GM19328 (cell line): ENCODE results near the gene LRP5.

ENCODE experiments used
- ATAC-seq: cut with Tn5 transposase; IDR thresholded peaks from one replicate; pipeline ENCODE4 v1.9.1; 2021; ENCODE audit warnings: mild to moderate bottlenecking, moderate library complexity; ENCODE audit not compliant: unreplicated experiment

The LRP5 gene

GRCh38 chr11:68308068-68308467 is 4.3 kb upstream of the LRP5 start:
- ATAC-seq = no peak

- no peak for ATAC-seq
These were observed 2.7 kb upstream of the LRP5 start for GRCh38 chr11:68309621-68310185.

GRCh38 chr11:68311160-68312116 is 953 bp upstream of the LRP5 start:
- ATAC-seq = no peak

DNA sequence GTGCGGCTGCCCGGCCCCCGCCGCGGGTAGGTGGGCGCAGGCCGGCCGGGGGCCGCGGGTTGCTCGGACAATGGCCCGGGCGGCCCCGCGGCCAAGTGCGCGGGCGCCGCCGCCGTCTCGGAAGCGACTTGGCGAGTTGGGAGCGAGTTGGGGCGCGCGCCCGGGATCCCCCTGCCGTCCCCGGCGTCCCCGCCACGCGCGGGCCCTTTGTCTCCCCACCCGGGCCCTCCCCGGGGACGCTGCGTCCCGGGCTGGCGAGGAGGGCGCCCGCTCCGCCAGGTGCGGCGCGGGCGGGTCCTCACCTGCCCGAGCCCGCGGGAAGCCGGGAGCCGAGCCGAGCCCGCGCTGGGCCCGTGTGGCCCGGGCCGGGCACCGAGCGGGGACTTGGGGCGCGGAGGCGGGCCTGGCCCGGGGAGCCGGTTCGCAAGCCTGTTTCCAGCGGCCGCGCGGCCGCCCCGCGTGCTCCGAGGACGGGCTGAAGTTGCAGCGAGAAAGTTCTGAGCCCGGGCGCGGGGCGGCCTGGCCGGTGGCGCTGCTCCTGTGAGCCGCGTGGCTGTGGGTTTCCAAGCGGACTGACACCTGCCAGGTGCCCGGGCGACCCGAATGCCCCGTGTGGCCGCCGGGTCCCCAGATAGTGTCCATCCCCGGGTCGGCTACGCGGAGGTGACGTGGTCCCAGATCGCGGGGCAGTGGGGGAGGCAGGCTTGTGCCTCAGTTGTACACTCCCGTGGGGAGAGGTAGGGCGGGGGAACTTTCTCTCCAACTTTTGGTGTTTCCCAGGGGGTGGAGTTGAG is 586 bp downstream of the LRP5 start:
- ATAC-seq = no peak

GRCh38 chr11:68313574-68314202 is 1.3 kb downstream of the LRP5 start:
- no peak for ATAC-seq

DNA sequence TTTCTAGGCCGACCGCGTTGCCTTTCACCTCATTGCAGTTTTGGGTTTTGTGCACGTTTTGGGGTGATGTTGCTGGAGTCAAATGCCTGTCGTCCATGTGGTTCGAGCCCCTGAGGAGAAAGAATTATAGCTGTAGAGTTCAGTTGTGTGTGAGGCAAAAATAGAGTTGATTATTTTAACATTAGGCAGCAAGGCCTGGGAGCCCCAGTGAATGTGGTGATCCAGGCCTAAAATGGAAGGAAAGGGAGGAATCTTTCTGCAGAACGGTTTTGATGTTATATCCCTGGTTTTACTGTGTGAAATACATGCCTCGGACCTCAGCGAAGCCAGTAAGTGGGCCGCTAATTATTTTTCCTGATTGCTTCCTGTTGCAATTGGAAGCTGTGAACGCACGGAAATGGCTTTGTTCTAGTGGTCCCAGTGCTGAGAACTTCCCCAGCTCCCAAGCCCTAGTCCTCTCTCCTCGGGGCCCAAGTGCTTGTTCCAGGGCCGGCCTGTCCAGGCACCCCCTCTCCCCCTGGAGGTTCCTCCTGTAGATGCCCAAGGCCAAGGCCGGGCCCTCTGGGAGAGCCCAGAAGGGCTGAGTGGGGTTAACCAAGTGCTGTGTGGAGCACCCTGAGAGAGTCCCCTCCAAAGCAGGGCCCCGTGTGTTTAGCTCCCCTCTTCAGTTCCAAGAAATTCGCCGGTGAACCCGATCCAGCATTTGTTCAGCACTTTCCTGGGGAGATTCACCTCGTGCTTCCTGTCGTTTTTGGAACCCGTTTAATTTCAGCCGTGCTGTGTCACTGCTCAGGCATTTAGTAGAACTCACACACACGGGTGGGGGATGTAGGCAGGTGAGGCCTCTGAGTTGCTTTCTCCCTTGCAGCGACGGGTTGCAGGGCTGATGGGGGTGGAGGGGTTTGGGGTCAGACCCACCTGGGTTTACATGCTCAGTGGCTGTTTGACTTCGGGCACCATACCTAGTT is 2.1 kb downstream of the LRP5 start:
- ATAC-seq = no peak

- ATAC-seq = no peak
These were observed 3.0 kb downstream of the LRP5 start for GRCh38 chr11:68315171-68315920.

GRCh38 chr11:68317147-68317785 is 4.9 kb downstream of the LRP5 start:
- no peak for ATAC-seq

GRCh38 chr11:68321293-68322051 is 9.1 kb downstream of the LRP5 start:
- ATAC-seq = no peak

DNA sequence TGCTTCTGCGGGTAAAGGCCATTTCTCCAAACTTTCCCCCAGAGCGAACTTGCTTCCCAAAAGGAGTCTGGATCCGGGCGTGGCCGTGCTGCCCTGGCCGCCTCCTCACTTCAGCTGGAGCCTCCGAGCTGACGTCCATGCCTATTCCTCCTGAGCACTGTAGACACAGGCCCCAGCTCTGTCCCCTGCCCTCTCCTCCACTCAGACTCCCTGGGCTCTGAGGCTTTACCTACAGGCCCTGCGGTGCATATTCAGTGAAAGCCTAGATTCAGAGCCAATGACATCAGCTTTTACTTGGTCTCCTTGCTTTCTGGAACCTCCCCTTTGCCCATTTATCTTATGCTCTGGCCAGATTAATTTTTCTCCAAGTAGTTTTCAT is 9.7 kb downstream of the LRP5 start:
- ATAC-seq = no peak

- ATAC-seq = no peak
These were observed 11.8 kb downstream of the LRP5 start for GRCh38 chr11:68324241-68324640.

DNA sequence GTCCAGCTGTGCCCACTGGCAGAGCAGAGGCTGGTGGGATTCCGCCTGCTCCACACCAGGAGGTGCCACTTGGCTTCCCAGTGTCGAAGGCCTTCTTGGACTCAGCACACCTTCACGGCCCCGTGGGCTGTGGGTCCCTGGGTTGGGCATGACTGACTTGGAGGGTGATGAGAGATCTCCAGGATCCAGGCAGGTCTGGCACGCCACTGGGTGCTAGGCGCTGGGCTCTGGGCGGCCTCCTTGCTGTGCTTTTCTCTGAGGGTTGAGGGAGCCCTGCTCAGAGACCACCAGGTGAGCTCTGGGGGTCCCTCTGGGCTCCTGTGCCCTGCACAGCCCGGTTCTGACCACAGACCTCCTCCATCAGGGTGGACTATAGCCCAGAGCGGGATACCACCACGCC is 12.3 kb downstream of the LRP5 start:
- ATAC-seq = no peak

DNA sequence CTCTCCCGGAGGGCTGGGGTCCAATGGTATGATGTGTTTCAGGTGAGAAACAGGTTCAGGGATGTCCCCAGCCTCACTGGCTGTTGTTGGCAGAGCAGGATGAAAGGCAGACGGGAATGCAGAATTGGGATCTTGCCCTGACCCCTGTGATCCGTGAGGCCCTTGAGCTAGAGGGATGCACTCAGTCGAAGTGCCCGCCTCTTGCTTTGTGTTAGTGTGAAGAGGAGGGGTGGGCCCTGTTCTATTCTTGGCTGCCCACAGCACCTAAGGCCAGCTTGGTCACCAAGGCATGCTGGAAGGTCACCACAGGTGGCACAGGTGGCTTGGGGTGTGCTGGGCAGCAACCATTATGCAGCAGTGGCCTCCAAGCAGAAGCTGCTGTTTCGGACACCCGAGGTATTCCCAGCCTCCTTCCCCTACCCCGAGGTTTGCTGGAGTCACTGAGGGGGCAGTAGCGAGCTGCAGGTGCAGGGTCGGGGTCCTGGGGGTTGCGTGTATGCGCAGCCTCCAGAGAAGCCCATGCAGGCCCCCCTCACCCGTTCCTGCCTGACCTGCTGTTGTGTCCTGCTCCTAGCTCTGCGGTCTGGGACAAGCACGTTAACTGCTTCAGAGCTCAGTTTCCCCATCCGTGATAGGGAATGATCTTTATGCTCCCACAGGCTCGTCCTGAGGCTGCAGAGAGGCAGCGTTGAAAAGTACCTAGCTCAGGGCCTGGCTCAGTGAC is 13.0 kb downstream of the LRP5 start:
- no peak for ATAC-seq

GRCh38 chr11:68325907-68326220 is 13.5 kb downstream of the LRP5 start:
- ATAC-seq = no peak

GRCh38 chr11:68326334-68327215 is 14.2 kb downstream of the LRP5 start:
- ATAC-seq = no peak

DNA sequence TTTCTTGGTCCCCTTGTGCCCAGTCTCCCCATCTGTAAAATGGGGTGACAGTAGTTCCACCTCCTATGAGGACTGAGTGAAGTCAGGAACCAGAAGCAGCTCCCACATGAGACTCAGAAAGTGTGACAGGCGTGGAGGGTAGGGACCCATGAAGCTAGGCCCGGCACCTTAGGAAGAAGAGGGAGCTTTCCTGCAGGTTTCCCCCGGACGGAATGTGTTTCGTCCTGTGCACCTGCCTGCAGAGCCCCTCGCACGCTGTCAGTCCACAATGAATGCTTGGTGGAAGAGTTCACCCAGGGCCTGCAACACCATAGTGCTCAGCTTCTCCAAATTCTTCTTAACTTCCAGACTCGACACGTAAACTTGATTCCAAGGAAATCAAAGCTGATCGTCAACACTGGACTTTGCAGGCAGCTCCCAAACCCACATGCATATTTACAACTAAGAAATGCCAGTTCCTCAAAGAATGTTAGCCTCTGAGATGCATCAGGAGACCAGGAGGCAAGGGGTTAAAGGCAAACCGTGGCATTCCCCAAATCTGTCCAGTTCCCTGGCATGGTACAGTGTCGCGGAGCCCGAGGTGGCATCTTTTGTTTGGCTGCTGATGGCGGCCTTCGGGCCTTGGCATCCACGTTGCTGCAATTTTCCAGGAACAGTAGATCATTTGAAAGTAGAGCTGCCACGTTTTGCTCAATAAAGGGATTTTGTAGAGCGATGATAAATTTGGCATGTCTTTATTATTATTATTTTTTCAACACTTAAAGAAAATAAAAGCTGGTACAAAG is 15.4 kb downstream of the LRP5 start:
- ATAC-seq = no peak
